GM12872 (cell line): ENCODE data around the gene SLC2A9.

Experiments
- CTCF ChIP-seq: IDR thresholded peaks from 3 replicates; pipeline ENCODE4 v1.5.1; 2011; ENCODE audit warnings: low read depth, mild to moderate bottlenecking, low read length, moderate library complexity; ENCODE audit not compliant: insufficient read depth

SLC2A9 gene

GRCh38 chr4:9988933-9989332, 32.4 kb downstream of the SLC2A9 start:
- no peak for TF ChIP-seq CTCF

- TF ChIP-seq CTCF = no peak
These were observed 32.9 kb downstream of the SLC2A9 start for GRCh38 chr4:9988363-9988749.

GRCh38 chr4:9987749-9988362, 33.4 kb downstream of the SLC2A9 start:
- TF ChIP-seq CTCF = no peak

GRCh38 chr4:9984621-9985020, 36.7 kb downstream of the SLC2A9 start:
- no peak for TF ChIP-seq CTCF

GRCh38 chr4:9983211-9983610, 38.1 kb downstream of the SLC2A9 start:
- no peak for TF ChIP-seq CTCF

GRCh38 chr4:9980898-9981297, 40.4 kb downstream of the SLC2A9 start:
- TF ChIP-seq CTCF = no peak

- TF ChIP-seq CTCF = no peak
These were observed 42.1 kb downstream of the SLC2A9 start for GRCh38 chr4:9979101-9979701.
